ENCODE data around the gene PEX7.

The PEX7 gene

DNA sequence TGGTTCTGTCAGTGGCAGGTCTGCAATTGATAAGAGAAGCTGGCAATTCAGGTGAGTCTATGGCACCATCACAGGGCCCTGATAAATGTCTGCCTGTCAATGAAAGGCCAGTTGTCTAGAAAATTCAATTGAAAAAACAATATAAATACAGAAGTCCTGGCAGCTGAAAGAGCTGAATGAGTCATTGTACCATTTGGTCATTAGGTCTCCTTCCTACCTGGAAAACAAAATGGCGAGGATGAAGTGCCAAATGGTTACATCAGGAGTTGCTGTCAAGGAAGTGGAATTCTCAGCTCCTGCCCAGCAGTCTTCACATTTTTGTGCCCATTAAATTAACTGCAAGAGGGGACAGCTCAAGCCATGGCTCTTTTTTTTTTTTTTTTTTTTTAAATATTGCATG lies 37.7 kb downstream of the PEX7 start:
- no peaks in the 10 kb centered on the region for H3F3A ChIP-seq (ENCODE audit: low read depth)
- no peak overlapping the region for H3K9ac ChIP-seq (ENCODE audit: low read depth, low read length, poor library complexity, severe bottlenecking)
- H3K4me2 ChIP-seq (ENCODE audit: low read depth, low read length, poor library complexity, severe bottlenecking), result no peak overlapping the region

DNA sequence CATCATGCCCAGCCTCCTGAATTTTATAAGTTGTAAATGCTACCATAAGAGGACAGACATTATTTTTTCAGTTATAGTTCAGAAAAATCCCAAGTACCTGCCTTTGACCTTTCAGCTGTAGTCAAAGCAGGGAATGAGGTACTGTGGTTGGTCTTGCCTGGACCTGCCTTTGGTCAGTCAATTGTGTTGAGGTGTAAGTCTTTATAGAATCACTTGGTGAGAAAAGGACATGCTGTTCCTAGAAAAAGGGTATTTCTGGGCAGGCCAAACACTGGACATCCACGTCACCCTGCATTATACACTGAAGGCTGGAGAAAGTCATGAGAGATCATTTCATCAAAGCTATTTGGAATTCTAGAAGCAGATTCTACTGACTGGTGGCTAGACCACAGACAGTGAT lies 40.3 kb downstream of the PEX7 start:
- Histone ChIP-seq H3K4me1 (ENCODE audit: insufficient read depth, low read length, poor library complexity, severe bottlenecking) (no peaks in the 10 kb centered on the region), H3K79me2 (ENCODE audit: insufficient read depth, low read length) (no peaks in the 10 kb centered on the region), H3K9ac (ENCODE audit: low read depth, low read length, poor library complexity, severe bottlenecking) (no peak overlapping the region), H3K9me3 (ENCODE audit: insufficient read depth, low read depth, low read length) (no peaks in the 10 kb centered on the region), H3F3A (ENCODE audit: low read depth) (no peaks in the 10 kb centered on the region), H3K27me3 (ENCODE audit: insufficient read depth, low read length, poor library complexity, severe bottlenecking) (no peaks in the 10 kb centered on the region), H4K20me1 (ENCODE audit: insufficient read depth, low read length, poor library complexity, severe bottlenecking) (no peaks in the 10 kb centered on the region), H3K9me2 (replicated peaks; ENCODE audit: low read depth, low read length) (no peaks in the 10 kb centered on the region), H3K4me2 (ENCODE audit: low read depth, low read length, poor library complexity, severe bottlenecking) (no peak overlapping the region), H2AFZ (ENCODE audit: low read length) (no peak overlapping the region), H3K4me3 (ENCODE audit: low read length, poor library complexity, severe bottlenecking) (no peak overlapping the region), H3K36me3 (ENCODE audit: insufficient read depth, low read length) (no peaks in the 10 kb centered on the region)
- TF ChIP-seq, protein P1, sequence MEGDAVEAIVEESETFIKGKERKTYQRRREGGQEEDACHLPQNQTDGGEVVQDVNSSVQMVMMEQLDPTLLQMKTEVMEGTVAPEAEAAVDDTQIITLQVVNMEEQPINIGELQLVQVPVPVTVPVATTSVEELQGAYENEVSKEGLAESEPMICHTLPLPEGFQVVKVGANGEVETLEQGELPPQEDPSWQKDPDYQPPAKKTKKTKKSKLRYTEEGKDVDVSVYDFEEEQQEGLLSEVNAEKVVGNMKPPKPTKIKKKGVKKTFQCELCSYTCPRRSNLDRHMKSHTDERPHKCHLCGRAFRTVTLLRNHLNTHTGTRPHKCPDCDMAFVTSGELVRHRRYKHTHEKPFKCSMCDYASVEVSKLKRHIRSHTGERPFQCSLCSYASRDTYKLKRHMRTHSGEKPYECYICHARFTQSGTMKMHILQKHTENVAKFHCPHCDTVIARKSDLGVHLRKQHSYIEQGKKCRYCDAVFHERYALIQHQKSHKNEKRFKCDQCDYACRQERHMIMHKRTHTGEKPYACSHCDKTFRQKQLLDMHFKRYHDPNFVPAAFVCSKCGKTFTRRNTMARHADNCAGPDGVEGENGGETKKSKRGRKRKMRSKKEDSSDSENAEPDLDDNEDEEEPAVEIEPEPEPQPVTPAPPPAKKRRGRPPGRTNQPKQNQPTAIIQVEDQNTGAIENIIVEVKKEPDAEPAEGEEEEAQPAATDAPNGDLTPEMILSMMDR (conservative IDR thresholded peaks at IDR 0.05; ENCODE audit: low read length), result no peak
- no peak for TF ChIP-seq EZH2phosphoT487 (IDR thresholded peaks at IDR 0.05; ENCODE audit: borderline replicate concordance)

More for the DNA sequence above, 37.7 kb downstream of the PEX7 start:
- Histone ChIP-seq H3K4me3 (ENCODE audit: low read length, poor library complexity, severe bottlenecking) (no peak overlapping the region), H3K9me2 (replicated peaks; ENCODE audit: low read depth, low read length) (no peaks in the 10 kb centered on the region), H3K27me3 (ENCODE audit: insufficient read depth, low read length, poor library complexity, severe bottlenecking) (no peaks in the 10 kb centered on the region), H3K9me3 (ENCODE audit: insufficient read depth, low read depth, low read length) (no peaks in the 10 kb centered on the region), H4K20me1 (ENCODE audit: insufficient read depth, low read length, poor library complexity, severe bottlenecking) (no peaks in the 10 kb centered on the region), H3K4me1 (ENCODE audit: insufficient read depth, low read length, poor library complexity, severe bottlenecking) (no peaks in the 10 kb centered on the region), H3K79me2 (ENCODE audit: insufficient read depth, low read length) (no peaks in the 10 kb centered on the region), H3K36me3 (ENCODE audit: insufficient read depth, low read length) (no peaks in the 10 kb centered on the region), H2AFZ (ENCODE audit: low read length) (no peak overlapping the region)
- TF ChIP-seq, protein P1 (conservative IDR thresholded peaks at IDR 0.05; ENCODE audit: low read length), result no peak
- no peak for TF ChIP-seq EZH2phosphoT487 (IDR thresholded peaks at IDR 0.05; ENCODE audit: borderline replicate concordance)

DNA sequence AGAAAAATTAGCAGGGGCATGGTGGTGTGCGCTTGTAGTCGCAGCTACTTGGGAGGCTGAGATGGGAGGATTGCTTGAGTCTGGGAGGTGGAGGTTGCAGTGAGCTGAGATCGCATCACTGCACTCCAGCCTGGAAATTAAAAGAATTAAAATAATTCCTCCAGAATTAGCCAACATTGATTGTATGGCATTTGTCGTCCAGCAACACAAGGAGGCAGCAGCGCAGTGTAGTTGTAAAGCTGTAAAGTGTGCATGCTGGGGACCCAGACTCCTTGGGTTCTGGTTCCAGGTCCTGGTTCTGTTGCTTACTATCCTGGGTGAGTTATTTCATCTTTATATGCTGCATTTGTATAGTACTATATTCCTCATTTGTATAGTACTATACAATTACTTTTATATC lies 41.4 kb downstream of the PEX7 start:
- no peaks in the 10 kb centered on the region for H3K9me3 ChIP-seq (ENCODE audit: insufficient read depth, low read depth, low read length)

More for the DNA sequence above, 41.4 kb downstream of the PEX7 start:
- no peak overlapping the region for H3K4me2 ChIP-seq (ENCODE audit: low read depth, low read length, poor library complexity, severe bottlenecking)
- no peaks in the 10 kb centered on the region for H4K20me1 ChIP-seq (ENCODE audit: insufficient read depth, low read length, poor library complexity, severe bottlenecking)
- H3K9me2 ChIP-seq (replicated peaks; ENCODE audit: low read depth, low read length), result no peaks in the 10 kb centered on the region
- H3K9ac ChIP-seq (ENCODE audit: low read depth, low read length, poor library complexity, severe bottlenecking), result no peak overlapping the region
- no peaks in the 10 kb centered on the region for H3K36me3 ChIP-seq (ENCODE audit: insufficient read depth, low read length)
- H2AFZ ChIP-seq (ENCODE audit: low read length), result no peak overlapping the region
- no peak overlapping the region for H3K4me3 ChIP-seq (ENCODE audit: low read length, poor library complexity, severe bottlenecking)
- no peaks in the 10 kb centered on the region for H3K27me3 ChIP-seq (ENCODE audit: insufficient read depth, low read length, poor library complexity, severe bottlenecking)
- H3F3A ChIP-seq (ENCODE audit: low read depth), result no peaks in the 10 kb centered on the region
- no peaks in the 10 kb centered on the region for H3K4me1 ChIP-seq (ENCODE audit: insufficient read depth, low read length, poor library complexity, severe bottlenecking)
- no peaks in the 10 kb centered on the region for H3K79me2 ChIP-seq (ENCODE audit: insufficient read depth, low read length)
- TF ChIP-seq, protein P1 (conservative IDR thresholded peaks at IDR 0.05; ENCODE audit: low read length), result no peak
- no peak for TF ChIP-seq EZH2phosphoT487 (IDR thresholded peaks at IDR 0.05; ENCODE audit: borderline replicate concordance)

All from Loucy (cell line).